Measurements from ENCODE around the gene NOXA1. TPM values are rescaled to one million over a fixed set of nuclear protein-coding genes. Genes with fewer than 3 reads are reported as not detected.

The NOXA1 gene
- total RNA-seq, 1 donor from 2014 or later = 6.5 TPM

GRCh38 chr9:137437691-137438590, 14.7 kb downstream of the NOXA1 start:
- no peak for TF ChIP-seq CTCF (IDR thresholded peaks at IDR 0.05)
- intact Hi-C loops (cut with DNase I) = no loop called here
- no peaks in the 10 kb centered on the region for H3K4me1 ChIP-seq
- no peak overlapping the region for H3K27ac ChIP-seq
- H3K27me3 ChIP-seq = peaks cover 5% of the 10 kb centered on the region
- no peak for ATAC-seq
- no peaks in the 10 kb centered on the region for H3K9me3 ChIP-seq
- H3K36me3 ChIP-seq = no peaks in the 10 kb centered on the region
- H3K4me3 ChIP-seq = no peak overlapping the region
- peak; percentile 62 for DNase-seq

- no peaks in the 10 kb centered on the region for H3K9me3 ChIP-seq
- TF ChIP-seq CTCF (IDR thresholded peaks at IDR 0.05) = no peak
- H3K27me3 ChIP-seq = peaks cover 5% of the 10 kb centered on the region
- ATAC-seq (no peak), DNase-seq (peak; percentile 47)
- intact Hi-C loops (cut with DNase I) = no loop called here
- no peak overlapping the region for H3K27ac ChIP-seq
- H3K36me3 ChIP-seq = no peaks in the 10 kb centered on the region
- no peaks in the 10 kb centered on the region for H3K4me1 ChIP-seq
- H3K4me3 ChIP-seq = no peak overlapping the region
Measured at GRCh38 chr9:137438591-137439157, 15.5 kb downstream of the NOXA1 start.

GRCh38 chr9:137439158-137439714, 16.0 kb downstream of the NOXA1 start:
- TF ChIP-seq CTCF (IDR thresholded peaks at IDR 0.05) = no peak
- Histone ChIP-seq H3K27ac (no peak overlapping the region), H3K27me3 (peaks cover 5% of the 10 kb centered on the region), H3K4me1 (no peaks in the 10 kb centered on the region), H3K4me3 (no peak overlapping the region), H3K9me3 (no peaks in the 10 kb centered on the region), H3K36me3 (no peaks in the 10 kb centered on the region)
- ATAC-seq (no peak), DNase-seq (peak; percentile 57)
- intact Hi-C loops (cut with DNase I) = no loop called here

DNA sequence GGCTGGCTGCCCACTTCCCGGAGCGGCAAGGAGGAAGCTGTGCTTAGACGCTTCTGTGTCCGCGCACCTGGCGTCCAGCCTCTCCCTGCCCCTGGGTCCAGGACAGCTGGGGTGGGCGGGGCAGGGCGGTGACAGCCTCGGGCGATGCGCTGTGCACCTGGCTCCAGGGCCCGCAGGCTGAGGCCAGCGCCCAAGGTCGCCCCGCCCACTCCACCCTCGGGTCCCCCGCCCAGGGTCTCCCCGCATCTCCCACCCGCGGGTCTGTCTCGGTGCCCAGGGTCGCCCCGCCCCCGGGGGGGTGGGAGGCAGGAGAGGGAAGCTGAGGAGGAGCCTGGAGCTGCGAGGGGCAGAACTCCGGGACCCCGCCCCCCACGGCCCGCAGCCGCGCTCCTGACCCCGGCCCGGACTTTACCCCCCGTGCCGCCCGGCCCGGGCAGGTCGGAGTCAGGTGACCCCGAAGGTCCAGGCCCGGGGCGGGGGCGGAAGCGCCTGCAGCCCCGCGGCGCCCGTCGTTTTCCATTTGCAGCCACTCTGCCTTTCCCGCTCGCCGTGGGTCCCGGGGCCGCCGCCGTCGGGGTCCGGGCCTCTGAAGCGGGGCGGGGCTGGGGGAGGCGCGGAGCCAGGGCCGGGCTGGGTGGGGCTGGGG, 18.2 kb downstream of the NOXA1 start, which contains the start of gene ENTPD8:
Gene ENTPD8 (minus strand): TSS at position 69 of the 646 bp plus-strand sequence. CDS start 3,072 bp downstream, outside the sequence.
- H3K27ac ChIP-seq = no peak within 1 kb of the TSS
- ATAC-seq = peak; percentile 65
- peak within 1 kb of the TSS; percentile 41 for H3K4me3 ChIP-seq
- intact Hi-C loops (cut with DNase I) = no loop called here
- H3K9me3 ChIP-seq = no peaks in the 10 kb centered on the region
- H3K4me1 ChIP-seq = peaks cover 7% of the 10 kb centered on the region
- DNase-seq = peak; percentile 83
- peaks cover 5% of the 10 kb centered on the region for H3K27me3 ChIP-seq
- TF ChIP-seq CTCF (IDR thresholded peaks at IDR 0.05) = no peak
- no peaks in the 10 kb centered on the region for H3K36me3 ChIP-seq

DNA sequence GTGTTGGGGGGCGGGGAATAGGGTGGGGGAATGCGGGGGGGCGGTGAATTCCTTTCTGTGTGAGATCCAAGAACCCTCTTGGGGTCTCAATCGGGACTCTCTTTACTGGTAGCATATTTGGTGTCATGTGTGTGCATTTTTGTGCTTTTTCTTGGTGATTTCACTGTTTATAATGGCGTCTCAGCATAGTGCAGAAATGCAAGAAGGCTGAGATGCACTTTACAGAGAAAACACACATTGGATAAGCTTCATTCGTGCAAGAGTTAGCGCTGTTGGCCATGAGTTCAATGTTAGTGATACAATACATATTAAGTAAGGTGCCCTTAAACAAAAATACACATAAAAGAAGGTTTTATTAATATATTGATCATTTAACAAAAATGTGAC, 18.7 kb downstream of the NOXA1 start:
- ATAC-seq = no peak
- H3K36me3 ChIP-seq = no peaks in the 10 kb centered on the region
- peaks cover 7% of the 10 kb centered on the region for H3K4me1 ChIP-seq
- no peak overlapping the region for H3K27ac ChIP-seq
- H3K9me3 ChIP-seq = no peaks in the 10 kb centered on the region
- no peak overlapping the region for H3K4me3 ChIP-seq
- no peak for TF ChIP-seq CTCF (IDR thresholded peaks at IDR 0.05)
- H3K27me3 ChIP-seq = peaks cover 5% of the 10 kb centered on the region
- intact Hi-C loops (cut with DNase I) = no loop called here
- no peak for DNase-seq

All from upper lobe of right lung (tissue), 1 donor.